GM10847 (cell line): ENCODE measurements around the gene ATL2.

Source experiments
- POLR2A ChIP-seq: IDR thresholded peaks from 2 replicates; pipeline ENCODE4 v1.6.1; 2011; ENCODE audit not compliant: insufficient read length; ENCODE audit errors: extremely low read depth

The ATL2 gene

DNA sequence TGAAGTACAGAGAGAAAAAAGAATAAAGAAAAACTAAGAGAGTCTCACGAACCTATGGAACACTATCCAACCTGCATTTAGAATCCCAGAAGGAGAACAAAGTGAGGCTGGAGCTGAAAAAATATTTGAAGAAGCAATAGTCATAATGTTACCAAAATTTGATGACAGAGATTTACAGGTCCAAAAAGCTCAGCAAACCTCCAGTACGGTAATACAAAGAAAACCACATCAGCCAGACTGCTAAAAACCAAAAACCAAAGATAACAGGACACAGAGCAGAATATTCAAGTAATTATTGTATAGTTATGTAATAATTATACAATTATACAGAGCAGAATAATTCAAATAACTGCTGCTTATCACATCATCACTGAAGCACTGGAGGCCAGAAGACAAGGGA is 23.7 kb downstream of the ATL2 start:
- no peak for TF ChIP-seq POLR2A

DNA sequence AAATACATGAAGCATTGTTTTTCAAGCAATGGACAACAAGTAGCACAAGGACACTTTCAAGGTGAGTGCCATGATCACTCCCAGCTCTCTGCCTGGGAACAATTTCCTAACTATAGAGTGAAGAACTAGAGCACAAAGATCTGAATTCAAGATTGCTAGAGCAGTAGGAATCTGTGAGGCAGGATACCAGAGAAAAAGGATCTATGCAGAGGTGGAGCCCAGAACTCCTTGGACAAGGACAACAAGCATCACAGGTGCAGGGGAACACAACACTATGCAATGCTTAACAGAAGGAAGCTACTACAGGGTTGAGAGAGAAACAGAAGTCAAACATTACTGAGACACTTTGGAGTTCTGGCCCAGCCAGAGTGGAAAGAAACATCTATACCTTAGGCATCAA is 24.7 kb downstream of the ATL2 start:
- TF ChIP-seq POLR2A, result no peak

DNA sequence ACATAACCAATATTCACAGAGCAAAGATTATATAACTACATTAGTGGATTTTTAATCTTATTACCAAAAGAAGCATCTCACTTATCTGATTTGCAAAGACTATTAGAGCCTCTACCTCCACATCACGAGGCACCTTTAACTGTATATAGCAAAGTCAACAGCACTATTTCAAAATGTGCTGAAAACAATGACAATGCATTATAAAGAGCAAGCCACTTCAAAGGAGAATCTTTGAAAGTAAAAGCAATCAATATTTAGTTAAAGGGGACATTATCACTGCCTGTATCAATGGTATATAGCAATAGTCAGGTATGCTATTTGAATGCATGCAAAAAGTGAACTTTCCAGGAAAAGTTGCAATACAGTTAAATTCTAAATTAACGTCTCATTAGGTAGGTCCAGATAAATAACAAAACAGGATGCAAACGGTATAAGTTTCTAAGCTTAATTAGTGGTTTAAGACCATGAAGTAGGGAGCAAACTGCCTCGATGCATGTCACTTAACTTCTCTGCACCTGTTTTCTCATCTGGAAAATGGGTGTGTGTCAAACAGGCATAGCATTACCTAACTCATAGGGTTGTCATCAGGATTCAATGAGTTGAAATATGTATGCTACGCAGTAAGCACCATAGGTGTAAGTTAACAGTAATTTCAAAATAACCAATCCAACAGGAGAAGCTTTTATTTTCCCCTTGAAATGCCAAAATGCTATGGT is 31.6 kb downstream of the ATL2 start:
- TF ChIP-seq POLR2A, result no peak

DNA sequence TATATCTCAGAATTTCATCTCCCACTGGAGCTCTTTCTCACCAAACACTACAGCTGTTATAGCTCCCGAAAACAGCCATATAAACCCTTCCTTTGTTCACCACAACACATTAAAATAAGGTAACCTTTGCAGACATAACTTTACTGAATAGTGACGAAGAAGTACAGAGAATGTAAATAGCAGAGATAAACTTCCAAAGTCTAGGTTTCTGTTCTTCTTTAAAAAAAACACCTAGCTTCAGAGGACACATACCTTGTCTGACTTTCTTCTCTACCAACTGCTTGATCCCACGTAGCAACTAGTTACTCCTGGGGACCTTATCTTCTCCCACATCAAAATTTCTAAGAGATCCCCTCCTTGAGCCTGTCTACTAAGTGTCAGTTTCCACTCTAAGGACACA is 32.3 kb downstream of the ATL2 start:
- TF ChIP-seq POLR2A, result no peak

DNA sequence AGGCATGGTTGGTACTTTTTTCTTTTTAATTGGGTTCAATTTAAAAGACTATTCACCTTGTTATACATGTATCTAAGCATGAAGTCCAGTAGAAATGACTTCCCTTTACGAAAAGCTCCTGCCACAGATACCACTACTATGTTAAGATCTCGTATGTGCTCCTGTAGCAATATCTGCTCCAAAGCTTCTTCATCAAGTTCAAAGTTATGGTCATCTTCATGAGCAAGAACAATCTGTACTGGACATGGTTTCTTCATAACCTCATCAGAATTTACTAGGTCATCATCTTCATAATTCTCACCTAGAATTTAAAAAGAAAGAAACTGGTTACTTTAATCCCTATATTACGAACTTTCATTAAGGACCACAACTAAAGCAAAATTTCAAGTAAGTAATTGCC is 33.9 kb downstream of the ATL2 start:
- no peak for TF ChIP-seq POLR2A

DNA sequence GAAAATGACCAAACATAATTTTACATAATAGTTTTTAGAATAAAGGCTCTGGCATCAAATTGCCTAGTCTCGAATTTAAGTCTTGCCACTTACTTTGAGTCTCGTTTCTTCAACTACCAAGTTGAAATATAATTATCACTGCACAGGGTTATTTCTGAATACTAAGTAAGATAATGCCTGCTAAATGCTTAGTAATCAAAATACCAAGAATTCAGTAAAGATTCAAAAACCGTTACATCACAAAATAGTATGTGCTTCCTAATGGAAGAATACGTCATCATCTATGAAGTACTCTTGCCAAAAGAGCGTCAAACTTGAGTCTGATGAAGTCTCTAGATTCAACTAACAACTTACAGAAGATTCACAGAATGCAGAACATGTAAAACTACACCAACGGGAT is 40.5 kb downstream of the ATL2 start:
- TF ChIP-seq POLR2A, result no peak

DNA sequence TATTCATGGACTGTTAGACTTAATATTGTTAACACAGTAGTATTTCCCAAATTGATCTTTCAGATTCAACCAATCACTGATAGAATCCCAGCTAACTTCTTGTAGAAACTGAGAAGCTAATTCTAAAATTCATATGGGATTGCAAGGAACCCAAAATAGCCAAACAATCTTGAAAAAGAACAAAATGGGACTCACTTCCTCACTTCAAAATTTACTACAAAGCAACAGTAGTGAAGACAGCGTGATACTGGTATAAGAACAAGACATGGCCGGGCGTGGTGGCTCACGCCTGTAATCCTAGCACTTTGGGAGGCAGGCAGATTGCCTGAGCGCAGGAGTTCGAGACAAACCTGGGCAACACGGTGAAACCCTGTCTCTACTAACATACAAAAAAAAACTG is 46.3 kb downstream of the ATL2 start:
- TF ChIP-seq POLR2A, result no peak

DNA sequence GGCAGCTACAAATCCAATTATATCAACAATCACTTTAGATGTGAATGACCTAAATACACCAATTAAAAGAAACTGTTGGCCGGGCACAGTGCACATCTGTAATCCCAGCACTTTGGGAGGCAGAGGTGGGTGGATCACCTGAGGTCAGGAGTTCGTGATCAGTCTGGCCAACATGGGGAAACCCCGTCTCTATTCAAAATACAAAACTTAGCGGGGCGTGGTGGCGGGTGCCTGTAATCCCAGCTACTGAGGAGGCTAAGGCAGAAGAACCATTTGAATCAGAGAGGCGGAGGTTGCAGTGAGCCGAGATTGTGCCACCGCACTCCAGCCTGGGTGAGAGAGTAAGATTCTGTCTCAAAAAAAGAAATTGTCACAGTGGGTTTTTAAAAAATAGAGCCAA is 49.5 kb downstream of the ATL2 start:
- TF ChIP-seq POLR2A, result no peak

DNA sequence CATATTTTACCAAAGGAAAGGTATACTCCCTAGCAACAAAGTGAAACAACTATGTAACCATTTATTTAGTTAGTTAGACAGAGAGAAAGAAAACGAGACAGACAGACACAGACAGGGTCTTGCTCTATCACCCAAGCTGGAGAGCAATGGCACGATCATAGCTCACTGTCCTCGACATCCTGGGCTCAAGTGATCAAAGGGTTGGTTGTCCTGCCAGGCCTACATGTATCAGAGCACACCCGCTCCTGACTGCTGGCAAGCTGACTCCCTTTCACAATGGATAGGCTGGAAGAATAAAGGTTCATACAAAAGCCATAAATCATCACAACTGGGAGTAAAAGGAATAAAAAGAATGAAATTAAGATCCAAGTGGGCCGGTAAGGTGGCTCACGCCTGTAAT is 53.5 kb downstream of the ATL2 start:
- TF ChIP-seq POLR2A, result no peak

DNA sequence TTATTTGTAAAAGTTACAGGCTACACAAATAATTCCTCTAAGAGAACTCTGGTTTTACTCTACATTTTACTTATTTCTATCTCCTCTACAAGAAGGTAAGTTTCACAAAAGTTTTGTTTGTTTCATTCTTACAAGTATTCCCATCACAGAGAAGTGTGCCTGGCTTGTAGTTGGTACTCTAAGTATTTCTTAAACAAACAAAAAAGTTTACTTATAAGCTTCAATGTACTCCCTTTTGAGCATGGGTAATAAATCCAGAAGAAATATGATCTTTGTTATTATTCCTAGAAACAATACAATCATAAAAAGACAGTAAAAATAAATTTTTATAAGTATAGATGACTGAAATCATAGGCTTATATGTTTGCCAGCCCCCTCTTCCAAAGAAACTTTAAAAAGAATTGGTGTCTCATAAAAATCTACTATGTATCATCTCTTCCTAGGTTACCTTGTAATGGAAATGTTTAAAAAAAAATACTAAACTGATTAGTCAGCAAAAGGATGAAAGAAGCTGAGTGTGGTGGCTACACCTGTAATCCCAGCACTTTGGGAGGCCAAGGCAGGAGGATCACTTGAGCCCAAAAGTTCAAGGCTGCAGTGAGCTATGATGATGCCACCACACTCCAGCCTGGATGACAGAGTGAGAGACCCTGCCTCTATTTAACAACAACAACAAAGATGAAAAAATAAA is 54.7 kb downstream of the ATL2 start:
- TF ChIP-seq POLR2A, result no peak

DNA sequence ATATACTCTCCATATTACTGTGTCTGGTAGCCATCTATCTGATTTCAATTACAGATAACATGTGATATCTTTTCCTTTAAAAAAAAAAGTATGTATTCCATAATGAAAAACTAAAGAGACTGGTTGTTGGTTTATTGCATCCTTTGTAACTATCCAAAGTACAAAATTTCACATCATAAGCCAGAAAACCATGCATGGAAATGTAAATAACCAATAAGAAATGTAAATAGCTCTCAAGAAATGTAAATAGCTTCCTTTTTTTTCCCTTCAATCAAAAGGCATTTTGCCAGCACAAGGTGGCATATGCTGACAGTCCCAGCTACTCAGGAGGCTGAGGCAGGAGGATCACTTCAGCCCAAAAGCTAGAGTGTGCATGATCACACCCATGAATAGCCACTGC is 59.3 kb downstream of the ATL2 start:
- no peak for TF ChIP-seq POLR2A

DNA sequence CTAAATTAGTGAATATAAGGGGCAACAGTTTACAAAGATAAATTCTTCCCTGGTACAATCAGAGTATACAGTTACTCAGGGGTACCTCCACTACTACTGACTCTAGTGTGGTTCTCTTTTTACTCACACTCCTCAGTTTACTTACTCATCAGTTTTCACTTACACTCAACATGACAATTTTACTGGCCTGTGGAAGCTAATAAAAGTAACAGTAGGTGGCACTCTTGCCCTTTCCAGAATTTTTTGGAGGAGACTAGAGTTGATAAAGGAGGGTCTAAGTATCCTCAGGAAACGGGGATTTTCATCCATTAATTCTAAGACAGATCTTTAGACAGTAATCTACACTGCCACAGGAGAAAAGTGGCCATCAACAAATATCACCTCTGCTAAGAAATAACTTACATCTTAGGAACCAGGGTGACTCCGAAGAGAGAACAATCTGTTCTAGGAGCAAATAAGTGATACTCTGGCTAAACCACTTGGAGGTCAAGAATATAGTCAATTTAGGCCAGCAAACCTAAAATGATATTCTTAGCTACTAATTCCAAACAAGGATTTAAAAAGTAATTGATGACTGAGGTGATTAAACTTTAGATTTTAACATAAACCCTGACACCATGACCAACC is 61.3 kb downstream of the ATL2 start:
- TF ChIP-seq POLR2A, result no peak

DNA sequence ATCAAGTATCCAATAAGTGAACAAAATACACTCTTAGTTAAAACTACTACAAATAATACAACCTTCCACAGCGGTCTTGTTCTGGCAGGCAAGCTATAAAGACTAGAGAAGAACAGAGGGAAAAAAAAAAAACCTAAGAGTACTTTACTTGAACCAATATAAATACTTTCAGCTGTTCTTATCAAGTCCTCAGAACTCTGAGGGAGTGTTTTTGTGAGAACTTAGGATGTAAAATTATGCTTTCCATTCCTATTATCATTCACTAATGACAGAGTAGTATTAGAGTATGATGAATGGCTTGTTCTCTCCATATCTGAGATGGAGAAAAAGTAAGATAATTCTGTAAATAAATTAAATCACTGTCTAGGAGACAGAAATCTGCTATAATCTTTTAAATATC is 68.3 kb downstream of the ATL2 start:
- TF ChIP-seq POLR2A, result no peak

DNA sequence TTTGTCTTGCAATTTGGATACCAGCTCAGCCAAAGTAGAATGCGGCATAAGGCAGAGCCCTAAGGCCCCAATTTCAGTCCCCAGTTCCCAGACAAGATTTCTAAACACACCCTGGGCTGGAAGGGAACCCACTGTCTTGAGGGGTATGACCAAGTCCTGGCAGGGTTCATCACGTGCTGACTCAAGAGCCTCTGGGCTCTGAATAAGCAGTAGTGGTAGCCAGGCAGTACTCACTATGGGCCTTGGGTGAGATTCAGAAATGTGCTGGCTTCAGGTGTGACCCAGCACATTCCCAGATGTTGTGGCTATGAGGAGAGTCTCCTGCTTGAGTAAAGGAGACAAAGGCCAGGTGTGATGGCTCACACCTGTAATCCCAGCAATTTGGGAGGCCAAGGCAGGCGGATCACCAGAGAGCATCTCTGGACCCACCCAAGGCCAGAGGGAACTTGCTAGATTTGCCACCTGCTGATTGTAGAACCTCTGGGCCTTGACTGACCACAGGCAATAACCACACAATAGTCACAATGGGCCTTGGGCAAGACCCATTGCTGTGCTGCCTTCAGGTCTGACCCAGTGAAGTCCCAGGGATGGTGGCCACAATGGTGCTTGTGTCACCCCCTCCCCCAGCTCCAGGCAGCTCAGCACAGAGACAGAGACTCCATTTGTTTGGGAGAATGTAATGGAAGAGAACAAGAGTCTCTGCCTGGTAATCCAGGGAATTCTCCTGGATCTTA is 74.9 kb downstream of the ATL2 start:
- TF ChIP-seq POLR2A, result no peak

DNA sequence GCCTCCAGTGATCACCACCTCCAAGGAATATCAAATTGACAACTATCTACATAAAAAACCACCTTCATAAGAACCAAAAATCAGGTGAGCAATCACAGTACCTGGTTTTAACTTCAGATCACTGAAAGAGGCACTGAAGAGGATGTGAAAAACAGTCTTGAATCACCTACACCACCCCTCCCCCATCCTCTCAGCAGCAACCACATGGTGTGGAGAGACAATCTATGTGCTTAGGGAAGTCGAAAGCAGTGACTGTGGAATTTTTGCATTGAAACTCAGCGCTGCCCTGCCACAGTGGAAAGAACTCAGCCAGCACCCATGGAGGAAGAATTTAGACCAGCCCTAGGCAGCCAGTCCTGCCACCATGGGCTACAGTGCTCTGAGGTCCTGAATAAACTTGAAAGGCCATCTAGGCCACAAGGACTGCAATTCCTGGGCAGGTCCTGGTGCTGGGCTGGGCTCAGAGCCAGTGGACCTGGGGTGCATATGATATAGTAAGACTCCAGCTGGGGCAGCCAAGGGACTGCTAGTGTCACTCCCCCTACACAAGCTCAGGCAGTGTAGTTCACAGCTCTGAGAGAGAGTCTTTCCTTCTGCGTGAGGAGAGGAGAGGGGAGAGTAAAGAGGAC is 75.6 kb downstream of the ATL2 start:
- TF ChIP-seq POLR2A, result no peak
